Parathyroid adenoma (tissue), 2 donors: ENCODE results near the gene FUT3.

Experiments used
- H2AFZ ChIP-seq: fragments of 300-600 bp; sonication (generic); one replicate; pipeline ENCODE4 v1.7.0; 2017; ENCODE audit warnings: antibody characterized with exemption, mild to moderate bottlenecking
- H3K27ac ChIP-seq: fragments of 300-600 bp; sonication (generic); one replicate; pipeline ENCODE4 v1.7.0; 2017
- H3K27me3 ChIP-seq: fragments of 300-600 bp; sonication (generic); one replicate; pipeline ENCODE4 v1.7.0; 2017; ENCODE audit warnings: low read length; ENCODE audit not compliant: control insufficient read depth, insufficient read depth
- H3K36me3 ChIP-seq: fragments of 300-600 bp; sonication (generic); one replicate; pipeline ENCODE4 v1.7.0; 2017; ENCODE audit warnings: low read length; ENCODE audit not compliant: control insufficient read depth, insufficient read depth
- H3K4me1 ChIP-seq: fragments of 300-600 bp; sonication (generic); one replicate; pipeline ENCODE4 v1.7.0; 2017; ENCODE audit warnings: control low read depth
- H3K4me2 ChIP-seq: fragments of 300-600 bp; sonication (generic); one replicate; pipeline ENCODE4 v1.7.0; 2017; ENCODE audit warnings: low read length
- H3K4me3 ChIP-seq: fragments of 300-600 bp; sonication (generic); one replicate; pipeline ENCODE4 v1.7.0; 2017; ENCODE audit warnings: low read depth, low read length
- H3K79me2 ChIP-seq: fragments of 300-600 bp; sonication (generic); one replicate; pipeline ENCODE4 v1.7.0; 2017; ENCODE audit warnings: control low read depth
- H3K9ac ChIP-seq: fragments of 300-600 bp; sonication (generic); one replicate; pipeline ENCODE4 v1.7.0; 2017; ENCODE audit warnings: mild to moderate bottlenecking
- H3K9me3 ChIP-seq: fragments of 300-600 bp; sonication (generic); one replicate; pipeline ENCODE4 v1.7.0; 2017; ENCODE audit warnings: low read length; ENCODE audit not compliant: control insufficient read depth
- TF ChIP-seq, protein P1 (sequence below): fragments of 300-600 bp; sonication (generic); IDR thresholded peaks from one replicate; pipeline ENCODE4 v1.7.0; 2017; ENCODE audit warnings: antibody characterized with exemption, mild to moderate bottlenecking
- donor health status: primary hyperparathyroidism.

FUT3 gene

GRCh38 chr19:5893907-5894703 is 42.9 kb upstream of the FUT3 start:
- Histone ChIP-seq H2AFZ (no peak overlapping the region), H3K79me2 (no peaks in the 10 kb centered on the region), H3K27ac (no peak overlapping the region), H3K4me1 (no peaks in the 10 kb centered on the region), H3K36me3 (no peaks in the 10 kb centered on the region), H3K4me3 (no peak overlapping the region), H3K27me3 (no peaks in the 10 kb centered on the region), H3K9me3 (no peaks in the 10 kb centered on the region), H3K4me2 (no peak overlapping the region), H3K9ac (no peak overlapping the region)
- TF ChIP-seq, protein P1, sequence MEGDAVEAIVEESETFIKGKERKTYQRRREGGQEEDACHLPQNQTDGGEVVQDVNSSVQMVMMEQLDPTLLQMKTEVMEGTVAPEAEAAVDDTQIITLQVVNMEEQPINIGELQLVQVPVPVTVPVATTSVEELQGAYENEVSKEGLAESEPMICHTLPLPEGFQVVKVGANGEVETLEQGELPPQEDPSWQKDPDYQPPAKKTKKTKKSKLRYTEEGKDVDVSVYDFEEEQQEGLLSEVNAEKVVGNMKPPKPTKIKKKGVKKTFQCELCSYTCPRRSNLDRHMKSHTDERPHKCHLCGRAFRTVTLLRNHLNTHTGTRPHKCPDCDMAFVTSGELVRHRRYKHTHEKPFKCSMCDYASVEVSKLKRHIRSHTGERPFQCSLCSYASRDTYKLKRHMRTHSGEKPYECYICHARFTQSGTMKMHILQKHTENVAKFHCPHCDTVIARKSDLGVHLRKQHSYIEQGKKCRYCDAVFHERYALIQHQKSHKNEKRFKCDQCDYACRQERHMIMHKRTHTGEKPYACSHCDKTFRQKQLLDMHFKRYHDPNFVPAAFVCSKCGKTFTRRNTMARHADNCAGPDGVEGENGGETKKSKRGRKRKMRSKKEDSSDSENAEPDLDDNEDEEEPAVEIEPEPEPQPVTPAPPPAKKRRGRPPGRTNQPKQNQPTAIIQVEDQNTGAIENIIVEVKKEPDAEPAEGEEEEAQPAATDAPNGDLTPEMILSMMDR = no peak

DNA sequence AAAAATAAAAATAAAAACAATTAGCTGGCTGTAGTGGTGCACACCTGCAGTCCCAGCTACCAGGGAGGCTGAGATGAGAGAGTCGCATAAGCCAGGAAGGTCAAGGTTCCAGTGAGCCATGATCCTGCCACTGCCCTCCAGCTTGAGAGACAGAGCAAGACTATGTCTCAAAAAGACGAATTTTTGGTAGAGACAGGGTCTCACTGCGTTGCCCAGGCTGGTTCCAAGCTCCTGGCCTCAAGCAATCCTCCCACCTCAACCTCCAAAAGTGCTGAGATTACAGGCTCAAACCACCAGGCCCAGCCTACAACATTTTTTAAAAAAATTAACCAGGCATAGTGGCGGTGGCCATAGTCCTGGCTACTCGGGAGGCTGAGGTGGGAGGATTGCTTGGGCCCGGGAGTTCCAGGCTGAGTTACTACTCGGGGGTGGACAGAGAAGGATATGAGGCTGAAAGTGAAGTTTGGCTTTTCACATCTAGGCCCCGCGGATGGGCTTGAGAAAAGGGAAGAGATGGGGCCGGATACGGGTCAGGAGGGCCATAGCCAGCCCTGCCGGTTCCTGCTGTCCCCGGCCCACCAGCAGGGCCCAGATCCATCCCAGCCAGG is 42.2 kb upstream of the FUT3 start:
- Histone ChIP-seq H3K79me2 (no peaks in the 10 kb centered on the region), H3K4me3 (no peak overlapping the region), H3K36me3 (no peaks in the 10 kb centered on the region), H3K4me2 (no peak overlapping the region), H3K27ac (no peak overlapping the region), H2AFZ (no peak overlapping the region), H3K27me3 (no peaks in the 10 kb centered on the region), H3K9ac (no peak overlapping the region), H3K4me1 (no peaks in the 10 kb centered on the region), H3K9me3 (no peaks in the 10 kb centered on the region)
- TF ChIP-seq, protein P1 = no peak

- TF ChIP-seq, protein P1 = no peak
- H3K4me3 ChIP-seq = no peak overlapping the region
- no peak overlapping the region for H3K27ac ChIP-seq
- H3K27me3 ChIP-seq = no peaks in the 10 kb centered on the region
- H3K9ac ChIP-seq = no peak overlapping the region
- H3K4me1 ChIP-seq = no peaks in the 10 kb centered on the region
- no peaks in the 10 kb centered on the region for H3K36me3 ChIP-seq
- no peaks in the 10 kb centered on the region for H3K9me3 ChIP-seq
- no peak overlapping the region for H3K4me2 ChIP-seq
- H2AFZ ChIP-seq = no peak overlapping the region
- H3K79me2 ChIP-seq = no peaks in the 10 kb centered on the region
Observed at GRCh38 chr19:5892772-5893275, 41.6 kb upstream of the FUT3 start.

GRCh38 chr19:5891938-5892771 is 40.9 kb upstream of the FUT3 start:
- Histone ChIP-seq H3K27me3 (no peaks in the 10 kb centered on the region), H3K9ac (no peak overlapping the region), H3K4me3 (no peak overlapping the region), H3K9me3 (no peaks in the 10 kb centered on the region), H3K27ac (no peak overlapping the region), H3K36me3 (no peaks in the 10 kb centered on the region), H3K4me1 (no peaks in the 10 kb centered on the region), H2AFZ (no peak overlapping the region), H3K4me2 (no peak overlapping the region), H3K79me2 (no peaks in the 10 kb centered on the region)
- TF ChIP-seq, protein P1 = peak; percentile 63
